ENCODE measurements around the gene ARHGAP22. TPM values are rescaled to one million over a fixed set of nuclear protein-coding genes. Genes with fewer than 3 reads are reported as not detected.

ARHGAP22 gene
- total and polyA plus RNA-seq, 2 of the 4 experiments (the other 2 are of a cell fraction): 28.3 to 30.2 TPM

DNA sequence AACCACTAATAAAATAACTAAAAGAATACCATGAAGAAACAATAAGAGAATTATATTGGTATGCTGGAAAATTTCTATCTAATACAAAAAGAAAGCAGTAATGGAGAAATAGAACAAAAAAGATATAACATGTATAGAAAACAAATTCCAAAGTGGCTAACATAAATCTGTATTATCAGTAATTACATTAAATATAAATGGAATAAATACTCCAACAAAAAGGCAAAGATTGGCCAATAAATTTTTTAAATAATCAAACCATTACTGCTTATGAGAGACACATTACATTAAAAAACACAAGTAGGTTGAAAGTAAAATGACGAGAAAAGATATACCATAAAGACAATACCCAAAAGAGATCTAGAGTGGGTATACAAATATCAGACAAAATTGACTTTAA lies 90.0 kb downstream of the ARHGAP22 start:
- ChIA-PET CTCF (no interaction called here), POLR2A (ENCODE audit: unreplicated experiment) (no interaction called here)
- H3K18ac ChIP-seq (ENCODE audit: low read depth, low read length): no peak overlapping the region
- H4K8ac ChIP-seq (ENCODE audit: low read depth in 2 of 2, low read length in 2 of 2): no peak overlapping the region
- H3K9me3 ChIP-seq (ENCODE audit: control insufficient read depth, insufficient read depth, low read length): peaks cover 6% of the 10 kb centered on the region
- no peak overlapping the region for H2AK5ac ChIP-seq (ENCODE audit: low read depth, low read length)
- intact Hi-C loops (cut with micrococcal nuclease) (no loop called here), dilution Hi-C loops (cut with HindIII; ENCODE audit: low sequenced_read_pairs, unreplicated experiment) (no loop called here), in situ Hi-C loops (cut with MboI; ENCODE audit: low sequenced_read_pairs) (loop anchor here (25.0 kb wide), 2 partner anchors 153 to 303 kb away; no protein-coding TSS in a partner anchor)
- no peak overlapping the region for H2BK5ac ChIP-seq (ENCODE audit: low read depth, low read length, poor library complexity, severe bottlenecking)
- H2BK15ac ChIP-seq (ENCODE audit: low read depth, low read length): no peak overlapping the region
- H3K4me2 ChIP-seq (ENCODE audit: low read depth, low read length): no peak overlapping the region
- H4K5ac ChIP-seq (ENCODE audit: low read depth, low read length): no peak overlapping the region
- H3K36me3 ChIP-seq (ENCODE audit: control insufficient read depth, insufficient read depth, low read length): no peaks in the 10 kb centered on the region; the same call in 1 of the 2 replicates
- no peak overlapping the region for H2AFZ ChIP-seq (replicated peaks; ENCODE audit: low read length, poor library complexity)
- no TSS peak for BruUV-seq (replicated peaks)
- no peaks in the 10 kb centered on the region for H3K27me3 ChIP-seq (ENCODE audit: control insufficient read depth, insufficient read depth, low read length)
- H3K4ac ChIP-seq (ENCODE audit: low read depth, low read length): no peak overlapping the region
- no peak for TF ChIP-seq RAD21 (IDR thresholded peaks at IDR 0.05; ENCODE audit: low read length)
- no peak for TF ChIP-seq MXI1 (IDR thresholded peaks at IDR 0.05; ENCODE audit: borderline replicate concordance, low read depth, low read length)
- TF ChIP-seq FOS (IDR thresholded peaks at IDR 0.05; ENCODE audit: low read depth, low read length): no peak
- TF ChIP-seq NFE2L2 (IDR thresholded peaks at IDR 0.05; ENCODE audit: low read depth, low read length): no peak
- TF ChIP-seq MAZ (IDR thresholded peaks at IDR 0.05; ENCODE audit: borderline replicate concordance, low read depth, low read length): no peak
- TF ChIP-seq, protein P1, sequence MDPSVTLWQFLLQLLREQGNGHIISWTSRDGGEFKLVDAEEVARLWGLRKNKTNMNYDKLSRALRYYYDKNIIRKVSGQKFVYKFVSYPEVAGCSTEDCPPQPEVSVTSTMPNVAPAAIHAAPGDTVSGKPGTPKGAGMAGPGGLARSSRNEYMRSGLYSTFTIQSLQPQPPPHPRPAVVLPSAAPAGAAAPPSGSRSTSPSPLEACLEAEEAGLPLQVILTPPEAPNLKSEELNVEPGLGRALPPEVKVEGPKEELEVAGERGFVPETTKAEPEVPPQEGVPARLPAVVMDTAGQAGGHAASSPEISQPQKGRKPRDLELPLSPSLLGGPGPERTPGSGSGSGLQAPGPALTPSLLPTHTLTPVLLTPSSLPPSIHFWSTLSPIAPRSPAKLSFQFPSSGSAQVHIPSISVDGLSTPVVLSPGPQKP (IDR thresholded peaks at IDR 0.05; ENCODE audit: borderline replicate concordance, low read depth, low read length): no peak
- TF ChIP-seq, protein P2, sequence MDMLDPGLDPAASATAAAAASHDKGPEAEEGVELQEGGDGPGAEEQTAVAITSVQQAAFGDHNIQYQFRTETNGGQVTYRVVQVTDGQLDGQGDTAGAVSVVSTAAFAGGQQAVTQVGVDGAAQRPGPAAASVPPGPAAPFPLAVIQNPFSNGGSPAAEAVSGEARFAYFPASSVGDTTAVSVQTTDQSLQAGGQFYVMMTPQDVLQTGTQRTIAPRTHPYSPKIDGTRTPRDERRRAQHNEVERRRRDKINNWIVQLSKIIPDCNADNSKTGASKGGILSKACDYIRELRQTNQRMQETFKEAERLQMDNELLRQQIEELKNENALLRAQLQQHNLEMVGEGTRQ (IDR thresholded peaks at IDR 0.05; ENCODE audit: low read depth, low read length): no peak
- TF ChIP-seq RFX5 (IDR thresholded peaks at IDR 0.05; ENCODE audit: low read depth, low read length): no peak
- TF ChIP-seq CHD1 (IDR thresholded peaks at IDR 0.05; ENCODE audit: low read depth, low read length): no peak
- no peak for TF ChIP-seq RCOR1 (IDR thresholded peaks at IDR 0.05; ENCODE audit: insufficient replicate concordance, low read length)
- TF ChIP-seq CEBPB (IDR thresholded peaks at IDR 0.05; ENCODE audit: low read depth, low read length): no peak
- TF ChIP-seq, protein P3, sequence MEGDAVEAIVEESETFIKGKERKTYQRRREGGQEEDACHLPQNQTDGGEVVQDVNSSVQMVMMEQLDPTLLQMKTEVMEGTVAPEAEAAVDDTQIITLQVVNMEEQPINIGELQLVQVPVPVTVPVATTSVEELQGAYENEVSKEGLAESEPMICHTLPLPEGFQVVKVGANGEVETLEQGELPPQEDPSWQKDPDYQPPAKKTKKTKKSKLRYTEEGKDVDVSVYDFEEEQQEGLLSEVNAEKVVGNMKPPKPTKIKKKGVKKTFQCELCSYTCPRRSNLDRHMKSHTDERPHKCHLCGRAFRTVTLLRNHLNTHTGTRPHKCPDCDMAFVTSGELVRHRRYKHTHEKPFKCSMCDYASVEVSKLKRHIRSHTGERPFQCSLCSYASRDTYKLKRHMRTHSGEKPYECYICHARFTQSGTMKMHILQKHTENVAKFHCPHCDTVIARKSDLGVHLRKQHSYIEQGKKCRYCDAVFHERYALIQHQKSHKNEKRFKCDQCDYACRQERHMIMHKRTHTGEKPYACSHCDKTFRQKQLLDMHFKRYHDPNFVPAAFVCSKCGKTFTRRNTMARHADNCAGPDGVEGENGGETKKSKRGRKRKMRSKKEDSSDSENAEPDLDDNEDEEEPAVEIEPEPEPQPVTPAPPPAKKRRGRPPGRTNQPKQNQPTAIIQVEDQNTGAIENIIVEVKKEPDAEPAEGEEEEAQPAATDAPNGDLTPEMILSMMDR (conservative IDR thresholded peaks at IDR 0.05; ENCODE audit: low read depth, low read length): no peak
- no peak for TF ChIP-seq MAFK (IDR thresholded peaks at IDR 0.05; ENCODE audit: low read depth, low read length)
- TF ChIP-seq SMC3 (IDR thresholded peaks at IDR 0.05; ENCODE audit: low read depth, low read length): no peak
- no peak overlapping the region for H4K91ac ChIP-seq (ENCODE audit: insufficient read depth, low read depth, low read length)
- H3K9me1 ChIP-seq (ENCODE audit: insufficient read depth, low read length): peaks cover 20% of the 10 kb centered on the region
- ATAC-seq (ENCODE audit: low read depth) (no peak), DNase-seq (no peak)
- peaks cover 28% of the 10 kb centered on the region for H4K20me1 ChIP-seq (ENCODE audit: insufficient read depth, low read length)
- no peak overlapping the region for H2BK120ac ChIP-seq (ENCODE audit: low read depth, low read length)
- no peak overlapping the region for H3K56ac ChIP-seq (ENCODE audit: extremely low read depth, insufficient read depth, low read length)
- H3K9ac ChIP-seq (ENCODE audit: low read depth, low read length): no peak overlapping the region
- H2AK9ac ChIP-seq (replicated peaks; ENCODE audit: low read depth, low read length, poor library complexity): no peak overlapping the region
- H3K79me1 ChIP-seq (ENCODE audit: low read depth in 1 of 2, low read length in 2 of 2): peaks cover 37 to 73% of the 10 kb centered on the region in 2 experiments
- H3K27ac ChIP-seq (ENCODE audit: insufficient read depth, low read length): no peak overlapping the region
- no peak overlapping the region for H2BK20ac ChIP-seq (ENCODE audit: low read depth, low read length)
- H3K23ac ChIP-seq (ENCODE audit: low read depth, low read length): no peak overlapping the region
- no peak overlapping the region for H3K14ac ChIP-seq (replicated peaks; ENCODE audit: low read depth, low read length)
- WGBS, 2 experiments (ENCODE audit: extremely low coverage in 2 of 2, insufficient read length in 1 of 2): no CpG with 5 or more reads among the region's 1 CpG
- H3K4me3 ChIP-seq (ENCODE audit: insufficient read depth, low read depth, low read length): no peak overlapping the region
- no peaks in the 10 kb centered on the region for H3K4me1 ChIP-seq (ENCODE audit: control insufficient read depth, insufficient read depth, low read length)

Measured in IMR-90 (cell line).